Osteoblast (primary cell): Measurements from ENCODE around the gene WDFY4. TPM values are rescaled to one million over a fixed set of nuclear protein-coding genes. Genes with fewer than 3 reads are reported as not detected.

Experiments
- DNase-seq: peaks from one replicate; pipeline ENCODE4 v3.0.0; 2011; ENCODE audit warnings: low spot score, mixed read lengths; ENCODE audit not compliant: insufficient read length; ENCODE audit errors: missing footprints
- H2AFZ ChIP-seq: 2 replicates; pipeline ENCODE4 v1.6.0; 2011; ENCODE audit warnings: mild to moderate bottlenecking, low read length
- H3K27ac ChIP-seq: 2 replicates; pipeline ENCODE4 v1.5.1; 2011; ENCODE audit warnings: mild to moderate bottlenecking, low read depth, low read length, moderate library complexity
- H3K27me3 ChIP-seq: 2 replicates; pipeline ENCODE4 v1.6.0; 2012; ENCODE audit warnings: mild to moderate bottlenecking, control low read depth, inconsistent platforms, low read length, moderate library complexity; ENCODE audit not compliant: insufficient read depth
- H3K36me3 ChIP-seq: 2 replicates; pipeline ENCODE4 v1.5.1; 2011; ENCODE audit warnings: mild to moderate bottlenecking, low read length, control low read depth, moderate library complexity; ENCODE audit not compliant: insufficient read depth
- H3K4me1 ChIP-seq: 2 replicates; pipeline ENCODE4 v1.5.1; 2011; ENCODE audit warnings: mild to moderate bottlenecking, low read length, control low read depth, moderate library complexity; ENCODE audit not compliant: insufficient read depth
- H3K4me2 ChIP-seq: 2 replicates; pipeline ENCODE4 v1.6.0; 2011; ENCODE audit warnings: mild to moderate bottlenecking, low read length; ENCODE audit not compliant: insufficient read depth
- H3K4me3 ChIP-seq: fragments of 200-600 bp; sonication (generic); 3 replicates; pipeline ENCODE4 v1.5.1; 2012; ENCODE audit warnings: mild to moderate bottlenecking, low read length, inconsistent platforms; ENCODE audit not compliant: insufficient read depth
- H3K79me2 ChIP-seq: 2 replicates; pipeline ENCODE4 v1.6.0; 2012; ENCODE audit warnings: mild to moderate bottlenecking, low read length, control low read depth, inconsistent platforms; ENCODE audit not compliant: insufficient read depth
- H3K9me3 ChIP-seq: 2 replicates; pipeline ENCODE4 v1.5.1; 2011; ENCODE audit warnings: low read depth, low read length, control low read depth
- H4K20me1 ChIP-seq: 2 replicates; pipeline ENCODE4 v1.6.0; 2012; ENCODE audit warnings: mild to moderate bottlenecking, low read length, control low read depth; ENCODE audit not compliant: insufficient read depth
- total RNA-seq: library from RNA; depleted of rRNA; stranded (reverse); fragments of >200 nt; gene quantifications from 2 replicates; pipeline ENCODE4 v1.2.3, GENCODE V29; 2012
- TF ChIP-seq, protein P1 (sequence below): IDR thresholded peaks from 2 replicates; pipeline ENCODE4 v1.5.1; 2011; ENCODE audit warnings: mild to moderate bottlenecking, low read depth, low read length, moderate library complexity; ENCODE audit errors: extremely low read depth

WDFY4 gene
- total RNA-seq, 1 donor: 0.36 TPM

DNA sequence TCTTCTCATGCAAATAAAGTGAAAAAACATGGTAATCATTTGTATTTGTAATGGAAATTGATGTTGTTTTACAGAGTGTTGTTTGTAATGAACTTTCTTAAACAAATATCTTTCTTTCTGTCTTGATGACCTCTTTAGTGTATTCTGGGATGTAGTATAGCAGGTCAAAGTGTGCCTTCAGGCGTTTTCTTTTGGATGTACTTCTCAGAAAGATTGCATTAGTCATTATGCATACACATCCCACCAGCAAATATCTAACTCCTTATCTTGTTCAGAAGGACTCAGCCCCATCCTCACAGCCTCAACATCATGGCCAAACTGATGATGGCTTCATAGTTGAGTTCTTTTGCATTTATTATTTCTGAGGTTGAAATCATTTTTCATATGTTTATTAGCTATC lies 130.3 kb downstream of the WDFY4 start:
- no peak for DNase-seq
- H3K4me1 ChIP-seq: no peaks in the 10 kb centered on the region
- no peak overlapping the region for H3K4me2 ChIP-seq
- no peak overlapping the region for H2AFZ ChIP-seq
- H3K36me3 ChIP-seq: no peaks in the 10 kb centered on the region
- no peaks in the 10 kb centered on the region for H4K20me1 ChIP-seq
- TF ChIP-seq, protein P1, sequence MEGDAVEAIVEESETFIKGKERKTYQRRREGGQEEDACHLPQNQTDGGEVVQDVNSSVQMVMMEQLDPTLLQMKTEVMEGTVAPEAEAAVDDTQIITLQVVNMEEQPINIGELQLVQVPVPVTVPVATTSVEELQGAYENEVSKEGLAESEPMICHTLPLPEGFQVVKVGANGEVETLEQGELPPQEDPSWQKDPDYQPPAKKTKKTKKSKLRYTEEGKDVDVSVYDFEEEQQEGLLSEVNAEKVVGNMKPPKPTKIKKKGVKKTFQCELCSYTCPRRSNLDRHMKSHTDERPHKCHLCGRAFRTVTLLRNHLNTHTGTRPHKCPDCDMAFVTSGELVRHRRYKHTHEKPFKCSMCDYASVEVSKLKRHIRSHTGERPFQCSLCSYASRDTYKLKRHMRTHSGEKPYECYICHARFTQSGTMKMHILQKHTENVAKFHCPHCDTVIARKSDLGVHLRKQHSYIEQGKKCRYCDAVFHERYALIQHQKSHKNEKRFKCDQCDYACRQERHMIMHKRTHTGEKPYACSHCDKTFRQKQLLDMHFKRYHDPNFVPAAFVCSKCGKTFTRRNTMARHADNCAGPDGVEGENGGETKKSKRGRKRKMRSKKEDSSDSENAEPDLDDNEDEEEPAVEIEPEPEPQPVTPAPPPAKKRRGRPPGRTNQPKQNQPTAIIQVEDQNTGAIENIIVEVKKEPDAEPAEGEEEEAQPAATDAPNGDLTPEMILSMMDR: no peak
- no peak overlapping the region for H3K4me3 ChIP-seq
- no peak overlapping the region for H3K27ac ChIP-seq
- no peaks in the 10 kb centered on the region for H3K79me2 ChIP-seq
- no peaks in the 10 kb centered on the region for H3K27me3 ChIP-seq
- no peaks in the 10 kb centered on the region for H3K9me3 ChIP-seq

DNA sequence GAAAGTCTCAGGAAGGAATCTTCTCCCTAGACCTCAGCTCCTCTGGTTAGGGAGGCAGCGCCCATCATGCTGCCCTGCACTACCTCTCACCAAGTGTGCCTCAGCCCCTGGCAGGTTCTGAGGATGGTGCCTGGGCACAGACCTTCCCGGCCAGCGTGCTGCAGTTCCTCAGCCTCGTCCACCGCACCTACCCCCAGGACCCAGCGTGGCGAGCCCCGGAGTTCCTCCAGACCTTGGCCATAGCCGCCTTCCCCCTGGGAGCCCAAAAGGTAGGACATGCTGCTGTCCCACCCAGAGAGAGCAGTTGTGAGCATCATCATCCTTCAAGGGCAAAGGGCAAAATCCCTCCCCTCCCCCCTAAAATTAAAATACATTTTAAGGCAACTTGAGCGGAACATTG lies 132.5 kb downstream of the WDFY4 start:
- H2AFZ ChIP-seq: no peak overlapping the region

DNA sequence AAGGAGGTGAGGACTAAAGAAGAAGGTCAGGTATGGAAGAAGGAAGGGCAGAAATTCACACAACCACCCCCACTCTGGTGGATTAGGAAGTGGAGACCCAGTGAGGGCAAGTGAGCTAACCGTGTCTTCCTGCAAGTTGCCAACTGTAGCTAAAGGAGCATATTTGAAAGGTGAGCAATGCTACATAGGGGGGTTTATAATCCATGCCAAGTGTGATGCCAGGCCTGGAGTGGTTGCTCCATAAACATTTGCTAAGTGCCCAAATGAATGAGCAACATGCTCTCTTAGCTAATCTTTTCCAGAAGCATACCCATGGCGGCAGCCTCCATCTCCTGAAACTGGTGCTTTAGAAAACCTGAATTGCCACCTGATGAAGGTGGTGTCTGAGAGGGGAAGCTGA lies 133.4 kb downstream of the WDFY4 start:
- Histone ChIP-seq H4K20me1 (no peaks in the 10 kb centered on the region), H3K79me2 (no peaks in the 10 kb centered on the region), H3K4me1 (no peaks in the 10 kb centered on the region), H3K4me2 (no peak overlapping the region), H3K36me3 (no peaks in the 10 kb centered on the region), H3K27me3 (peaks cover 5% of the 10 kb centered on the region), H3K9me3 (no peaks in the 10 kb centered on the region), H3K27ac (no peak overlapping the region), H3K4me3 (no peak overlapping the region), H2AFZ (no peak overlapping the region)
- TF ChIP-seq, protein P1: no peak
- DNase-seq: no peak

More for the DNA sequence above, 132.5 kb downstream of the WDFY4 start:
- Histone ChIP-seq H3K27ac (no peak overlapping the region), H3K27me3 (peaks cover 5% of the 10 kb centered on the region), H4K20me1 (no peaks in the 10 kb centered on the region), H3K9me3 (no peaks in the 10 kb centered on the region), H3K79me2 (no peaks in the 10 kb centered on the region), H3K4me1 (no peaks in the 10 kb centered on the region), H3K36me3 (no peaks in the 10 kb centered on the region), H3K4me2 (no peak overlapping the region), H3K4me3 (no peak overlapping the region)
- TF ChIP-seq, protein P1: no peak
- DNase-seq: no peak

DNA sequence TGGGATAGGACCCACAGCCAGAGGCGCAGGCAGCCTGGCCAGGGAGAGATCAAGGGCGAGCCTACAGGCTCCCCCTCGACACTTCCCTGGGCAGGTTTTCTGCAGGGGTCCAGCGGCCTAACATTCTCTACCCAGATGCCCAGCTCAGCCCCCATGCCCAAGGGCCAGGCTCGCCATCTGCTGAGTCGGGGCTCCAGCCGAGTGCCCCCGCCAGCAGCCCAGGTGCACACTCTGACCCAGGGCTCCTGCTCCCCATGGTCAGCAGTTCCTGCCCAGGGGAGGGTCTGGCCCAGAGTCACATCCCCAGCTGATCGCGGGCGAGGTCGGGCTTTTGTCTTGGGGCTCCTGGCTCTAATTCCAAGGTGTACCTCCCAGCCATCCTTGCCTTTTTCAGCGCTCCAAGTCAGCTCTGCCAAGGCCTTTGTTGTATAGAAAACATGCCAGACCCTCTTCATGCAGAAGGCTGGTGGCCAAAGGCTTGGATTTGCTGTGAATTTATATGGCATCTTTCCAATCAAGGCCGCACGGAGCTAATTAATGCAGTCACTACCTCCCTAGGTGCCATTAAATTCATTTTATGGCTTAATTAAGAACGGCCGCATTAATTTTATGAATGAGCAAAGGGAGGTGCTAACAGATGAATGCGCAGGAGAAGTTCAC lies 134.3 kb downstream of the WDFY4 start:
- H3K27ac ChIP-seq: no peak overlapping the region
- peaks cover 10% of the 10 kb centered on the region for H3K27me3 ChIP-seq
- H3K9me3 ChIP-seq: no peaks in the 10 kb centered on the region
- no peaks in the 10 kb centered on the region for H3K4me1 ChIP-seq
- H3K4me2 ChIP-seq: no peak overlapping the region
- H3K79me2 ChIP-seq: no peaks in the 10 kb centered on the region
- H3K36me3 ChIP-seq: no peaks in the 10 kb centered on the region
- TF ChIP-seq, protein P1: no peak
- no peak for DNase-seq
- no peaks in the 10 kb centered on the region for H4K20me1 ChIP-seq
- H3K4me3 ChIP-seq: no peak overlapping the region
- no peak overlapping the region for H2AFZ ChIP-seq
